PC-3 (cell line): ENCODE results near the gene CPLX4.

ENCODE experiments used
- EZH2 ChIP-seq: fragments of 300-600 bp; sonication (generic); IDR thresholded peaks from one replicate; pipeline ENCODE4 v1.6.1; 2017; ENCODE audit warnings: antibody characterized with exemption, mild to moderate bottlenecking, low read length; ENCODE audit not compliant: unreplicated experiment
- TF ChIP-seq, protein P1 (sequence below): fragments of 300-600 bp; sonication (generic); conservative IDR thresholded peaks from 2 replicates; pipeline ENCODE4 v1.5.1; 2017; ENCODE audit warnings: antibody characterized with exemption, low read depth, mild to moderate bottlenecking, low read length

DNA sequence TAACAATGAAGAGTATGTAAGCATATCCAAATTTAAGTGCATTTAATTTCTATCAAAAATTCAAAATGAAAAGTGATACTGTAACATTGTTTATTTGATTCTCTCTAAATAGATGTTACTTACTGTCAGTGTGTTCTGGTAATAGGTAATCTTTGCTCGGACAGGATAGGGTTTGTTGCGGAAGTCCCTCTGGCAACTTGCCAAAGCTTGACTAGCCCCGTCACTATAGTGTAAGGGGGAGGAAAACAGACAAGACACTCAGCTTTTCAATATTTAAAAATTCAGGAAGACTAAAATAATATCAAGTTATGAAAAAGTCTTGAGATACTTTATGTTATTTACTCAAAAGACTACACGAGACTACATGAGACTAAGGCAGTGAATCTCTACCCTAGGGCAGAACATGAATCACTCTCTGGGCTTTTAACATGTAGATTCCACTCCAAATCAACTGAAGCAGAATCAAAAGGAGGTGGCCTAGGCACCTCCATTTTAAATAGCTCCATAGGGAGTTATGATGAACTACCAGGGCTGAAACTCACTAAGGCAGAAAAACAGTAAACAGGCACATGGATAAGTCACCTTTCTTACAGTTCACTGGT lies 34.7 kb upstream of the CPLX4 start:
- TF ChIP-seq, protein P1, sequence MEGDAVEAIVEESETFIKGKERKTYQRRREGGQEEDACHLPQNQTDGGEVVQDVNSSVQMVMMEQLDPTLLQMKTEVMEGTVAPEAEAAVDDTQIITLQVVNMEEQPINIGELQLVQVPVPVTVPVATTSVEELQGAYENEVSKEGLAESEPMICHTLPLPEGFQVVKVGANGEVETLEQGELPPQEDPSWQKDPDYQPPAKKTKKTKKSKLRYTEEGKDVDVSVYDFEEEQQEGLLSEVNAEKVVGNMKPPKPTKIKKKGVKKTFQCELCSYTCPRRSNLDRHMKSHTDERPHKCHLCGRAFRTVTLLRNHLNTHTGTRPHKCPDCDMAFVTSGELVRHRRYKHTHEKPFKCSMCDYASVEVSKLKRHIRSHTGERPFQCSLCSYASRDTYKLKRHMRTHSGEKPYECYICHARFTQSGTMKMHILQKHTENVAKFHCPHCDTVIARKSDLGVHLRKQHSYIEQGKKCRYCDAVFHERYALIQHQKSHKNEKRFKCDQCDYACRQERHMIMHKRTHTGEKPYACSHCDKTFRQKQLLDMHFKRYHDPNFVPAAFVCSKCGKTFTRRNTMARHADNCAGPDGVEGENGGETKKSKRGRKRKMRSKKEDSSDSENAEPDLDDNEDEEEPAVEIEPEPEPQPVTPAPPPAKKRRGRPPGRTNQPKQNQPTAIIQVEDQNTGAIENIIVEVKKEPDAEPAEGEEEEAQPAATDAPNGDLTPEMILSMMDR, result no peak
- no peak for TF ChIP-seq EZH2
